ENCODE data around the gene HOXC11.

The HOXC11 gene

DNA sequence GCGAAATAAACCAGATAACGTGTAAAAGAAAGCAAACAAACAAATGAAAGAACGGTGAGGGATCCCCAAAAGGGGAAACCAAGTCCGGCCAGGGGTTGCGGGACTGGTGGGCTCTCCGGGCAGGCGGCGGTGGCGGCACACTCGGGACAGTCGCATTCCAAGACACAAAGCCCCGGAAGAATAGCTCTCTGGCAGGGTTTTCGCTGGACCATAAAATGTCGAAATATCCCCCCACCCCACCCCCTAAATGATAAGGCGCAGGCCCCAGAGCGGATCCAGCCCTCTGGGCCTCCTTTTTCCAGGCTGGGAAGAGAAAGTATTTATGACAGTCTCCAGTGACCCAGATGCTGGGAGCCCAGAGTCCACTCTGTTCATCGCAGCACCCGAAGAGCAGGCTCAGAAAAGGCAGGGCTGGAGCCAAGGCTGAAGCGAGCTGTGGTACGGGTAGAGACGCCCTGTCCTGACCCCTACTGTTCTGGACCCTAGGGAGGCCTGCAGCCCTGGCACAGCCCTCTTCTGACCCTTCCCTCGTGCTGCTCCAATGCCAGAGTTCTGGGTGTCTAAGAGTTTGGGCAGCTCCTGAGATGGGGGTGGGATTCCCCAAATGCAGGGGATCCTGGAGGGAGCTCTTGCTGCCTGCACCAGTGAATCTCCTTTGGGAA, 33.8 kb downstream of the HOXC11 start:
- Mint-ChIP-seq H3K27me3 (peaks cover 90% of the 10 kb centered on the region), H3K27ac (no peak overlapping the region), H3K4me3 (peak overlapping the region; percentile 66), H3K36me3 (ENCODE audit: low read depth) (no peaks in the 10 kb centered on the region), H3K9me3 (no peaks in the 10 kb centered on the region), H3K4me1 (ENCODE audit: low read depth) (peaks cover 26% of the 10 kb centered on the region)

DNA sequence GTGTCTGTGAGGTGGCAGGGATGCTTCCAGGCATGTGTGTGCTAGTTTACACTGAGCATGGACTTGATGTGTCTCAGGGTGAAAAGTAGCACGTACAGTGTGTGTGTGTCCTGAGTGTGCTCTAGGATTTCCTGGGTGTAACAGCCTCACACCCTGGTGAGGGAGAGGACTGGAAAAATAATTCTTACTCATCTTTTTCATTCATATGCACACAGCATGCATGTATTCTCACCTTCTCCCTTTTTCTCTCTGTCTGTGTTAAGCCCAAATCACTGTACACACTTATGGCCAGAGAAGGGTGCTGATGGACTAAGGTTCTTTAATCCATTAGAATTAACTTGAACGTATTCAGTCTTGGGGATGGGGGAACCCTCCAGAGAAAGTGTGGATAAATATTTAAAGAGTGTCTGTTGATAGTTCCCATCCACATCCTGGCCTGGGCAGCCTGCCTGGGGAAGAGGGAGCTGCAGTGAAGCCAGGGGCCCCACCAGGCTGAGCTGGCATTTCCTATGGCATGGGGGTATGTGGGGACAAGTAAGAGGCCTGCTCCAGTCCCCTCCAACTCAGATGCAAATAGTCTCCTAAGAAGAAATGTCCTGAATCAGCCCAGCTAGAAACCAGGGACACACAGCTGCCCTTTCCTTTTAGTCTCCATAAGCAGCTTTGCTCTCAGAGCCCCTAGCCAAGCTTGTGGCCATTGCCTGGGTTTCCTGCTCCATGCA, 34.8 kb downstream of the HOXC11 start:
- H3K27ac Mint-ChIP-seq, result no peak overlapping the region

DNA sequence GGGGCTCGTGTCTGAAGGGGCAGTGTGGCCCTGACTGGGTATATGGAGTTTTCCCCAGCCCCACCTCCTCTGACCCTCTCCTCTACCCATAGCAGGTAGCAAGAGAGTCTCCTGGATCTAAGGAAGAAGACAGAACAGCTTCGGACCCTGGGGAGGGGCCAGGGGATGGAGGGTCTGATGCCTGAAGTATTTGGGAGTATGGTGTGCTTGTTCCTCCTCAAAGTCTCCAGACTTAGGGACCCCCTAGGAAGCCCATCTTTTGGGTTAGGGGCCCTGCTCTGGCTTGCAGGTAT, 35.3 kb downstream of the HOXC11 start:
- Mint-ChIP-seq H3K27ac (no peak overlapping the region), H3K4me1 (ENCODE audit: low read depth) (peaks cover 27% of the 10 kb centered on the region), H3K27me3 (peaks cover 90% of the 10 kb centered on the region), H3K9me3 (no peaks in the 10 kb centered on the region), H3K36me3 (ENCODE audit: low read depth) (no peaks in the 10 kb centered on the region), H3K4me3 (no peak overlapping the region)

More for the DNA sequence above, 34.8 kb downstream of the HOXC11 start:
- H3K4me1 Mint-ChIP-seq (ENCODE audit: low read depth), result peaks cover 27% of the 10 kb centered on the region
- H3K4me3 Mint-ChIP-seq, result no peak overlapping the region
- no peaks in the 10 kb centered on the region for H3K9me3 Mint-ChIP-seq
- H3K36me3 Mint-ChIP-seq (ENCODE audit: low read depth), result no peaks in the 10 kb centered on the region
- H3K27me3 Mint-ChIP-seq, result peaks cover 90% of the 10 kb centered on the region

DNA sequence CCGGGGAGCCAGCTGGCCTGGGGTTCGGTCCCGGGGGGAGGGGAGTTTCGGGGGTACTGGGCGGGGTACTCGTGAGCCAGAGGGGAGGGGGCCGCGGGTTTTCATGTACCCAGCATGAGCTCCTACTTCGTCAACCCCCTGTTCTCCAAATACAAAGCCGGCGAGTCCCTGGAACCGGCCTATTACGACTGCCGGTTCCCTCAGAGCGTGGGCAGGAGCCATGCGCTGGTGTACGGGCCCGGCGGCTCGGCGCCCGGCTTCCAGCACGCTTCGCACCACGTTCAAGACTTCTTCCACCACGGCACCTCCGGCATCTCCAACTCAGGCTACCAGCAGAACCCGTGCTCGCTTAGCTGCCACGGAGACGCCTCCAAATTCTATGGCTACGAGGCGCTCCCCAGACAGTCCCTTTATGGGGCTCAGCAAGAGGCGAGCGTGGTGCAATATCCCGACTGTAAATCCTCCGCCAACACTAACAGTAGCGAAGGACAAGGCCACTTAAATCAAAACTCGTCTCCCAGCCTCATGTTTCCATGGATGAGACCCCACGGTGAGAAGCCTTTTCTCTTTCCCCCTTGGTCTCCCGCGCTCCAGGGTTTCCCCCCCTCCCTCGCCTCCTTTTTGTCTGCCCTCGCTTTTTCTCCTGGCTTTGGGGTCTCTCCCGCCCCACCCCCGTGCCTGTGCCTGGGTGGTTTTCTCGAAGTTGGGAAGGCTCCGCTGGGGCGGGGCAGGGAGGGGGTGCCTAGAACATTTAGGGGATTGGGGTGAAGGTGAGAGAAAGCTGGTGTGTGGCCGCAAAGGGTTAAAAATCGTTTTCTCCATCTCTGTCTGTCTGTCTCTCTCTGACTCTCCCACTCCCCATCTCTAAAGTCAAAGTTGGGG, 36.5 kb downstream of the HOXC11 start:
- H3K27ac Mint-ChIP-seq, result no peak overlapping the region
- peaks cover 27% of the 10 kb centered on the region for H3K4me1 Mint-ChIP-seq (ENCODE audit: low read depth)
- H3K4me3 Mint-ChIP-seq, result no peak overlapping the region

DNA sequence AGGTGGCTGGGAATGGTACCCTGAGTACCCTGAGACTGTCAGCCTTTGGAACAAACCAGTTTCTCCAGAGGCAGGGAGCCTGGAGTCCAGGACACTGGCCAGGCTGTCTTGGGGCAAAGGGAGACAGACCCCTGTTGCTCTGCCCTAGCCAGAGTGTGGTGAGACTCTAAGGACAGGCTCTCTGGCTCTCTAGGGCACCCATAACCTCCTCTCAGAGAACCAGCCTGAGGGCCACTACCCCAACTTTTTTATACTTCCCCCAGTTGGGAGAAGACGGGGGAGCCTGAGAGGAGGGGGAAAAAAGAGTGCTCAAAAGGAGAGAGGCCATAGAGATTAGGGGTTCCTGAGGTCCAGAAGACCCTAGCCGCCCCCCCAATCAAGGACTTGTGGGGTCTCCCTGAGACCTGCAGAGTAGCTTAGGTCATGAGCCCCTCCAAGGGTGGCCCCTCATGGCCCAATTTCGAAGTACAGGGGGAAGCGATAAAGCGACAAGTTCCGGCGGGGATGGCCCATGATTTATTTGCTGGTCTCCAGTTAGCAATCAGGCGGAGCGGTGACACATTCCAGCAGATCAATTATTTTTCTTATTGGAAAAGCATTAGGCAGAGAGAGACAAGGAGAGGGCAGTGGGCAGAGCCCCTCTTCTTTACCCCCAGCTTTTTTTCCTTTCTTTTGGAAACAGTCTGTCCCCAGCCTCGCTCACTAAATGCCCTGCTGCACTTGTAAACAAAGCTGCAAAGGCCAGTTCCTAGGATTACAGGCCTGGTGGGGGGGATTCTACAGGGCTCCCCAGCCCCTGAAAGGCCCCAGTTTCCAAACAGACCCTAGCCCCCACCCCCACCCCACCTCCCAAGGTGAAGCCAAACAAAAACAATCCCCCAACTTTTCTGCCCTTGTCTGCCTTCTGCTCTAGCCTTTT, 37.4 kb downstream of the HOXC11 start:
- peaks cover 89% of the 10 kb centered on the region for H3K27me3 Mint-ChIP-seq
- H3K4me1 Mint-ChIP-seq (ENCODE audit: low read depth), result peaks cover 25% of the 10 kb centered on the region
- peaks cover 4% of the 10 kb centered on the region for H3K36me3 Mint-ChIP-seq (ENCODE audit: low read depth)

More for the DNA sequence above, 36.5 kb downstream of the HOXC11 start:
- Mint-ChIP-seq H3K9me3 (no peaks in the 10 kb centered on the region), H3K36me3 (ENCODE audit: low read depth) (no peaks in the 10 kb centered on the region), H3K27me3 (peaks cover 89% of the 10 kb centered on the region)

DNA sequence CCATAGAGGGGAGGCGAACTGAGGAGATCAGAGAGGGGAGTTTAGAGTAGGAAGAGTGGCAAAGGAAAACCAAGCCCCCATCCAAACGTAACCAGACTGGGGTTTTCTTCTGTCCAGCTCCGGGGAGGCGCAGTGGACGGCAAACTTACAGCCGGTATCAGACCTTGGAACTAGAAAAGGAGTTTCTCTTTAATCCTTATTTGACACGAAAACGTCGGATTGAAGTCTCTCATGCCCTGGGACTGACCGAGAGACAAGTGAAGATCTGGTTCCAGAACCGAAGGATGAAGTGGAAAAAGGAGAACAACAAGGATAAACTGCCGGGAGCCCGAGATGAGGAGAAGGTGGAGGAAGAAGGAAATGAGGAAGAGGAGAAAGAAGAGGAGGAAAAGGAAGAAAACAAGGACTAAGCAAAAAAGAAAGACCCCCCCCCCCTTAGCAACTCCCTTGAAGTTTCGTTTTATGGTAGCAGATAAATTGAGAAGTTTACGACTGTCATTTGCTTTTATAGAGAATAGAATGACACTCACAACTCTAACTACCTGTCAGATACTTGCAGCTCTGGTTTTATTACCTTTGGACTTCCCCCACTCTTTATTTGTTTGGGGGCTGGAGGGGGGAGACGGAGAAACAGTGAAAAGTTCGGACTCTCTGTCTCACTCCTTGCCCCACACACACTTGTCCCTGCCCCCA, 38.2 kb downstream of the HOXC11 start:
- Mint-ChIP-seq H3K36me3 (ENCODE audit: low read depth) (peaks cover 4% of the 10 kb centered on the region), H3K9me3 (no peaks in the 10 kb centered on the region), H3K27ac (peak overlapping the region; percentile 26), H3K27me3 (peaks cover 90% of the 10 kb centered on the region), H3K4me3 (peak overlapping the region; percentile 4), H3K4me1 (ENCODE audit: low read depth) (peaks cover 22% of the 10 kb centered on the region)

More for the DNA sequence above, 37.4 kb downstream of the HOXC11 start:
- no peak overlapping the region for H3K27ac Mint-ChIP-seq
- no peak overlapping the region for H3K4me3 Mint-ChIP-seq
- H3K9me3 Mint-ChIP-seq, result no peaks in the 10 kb centered on the region

DNA sequence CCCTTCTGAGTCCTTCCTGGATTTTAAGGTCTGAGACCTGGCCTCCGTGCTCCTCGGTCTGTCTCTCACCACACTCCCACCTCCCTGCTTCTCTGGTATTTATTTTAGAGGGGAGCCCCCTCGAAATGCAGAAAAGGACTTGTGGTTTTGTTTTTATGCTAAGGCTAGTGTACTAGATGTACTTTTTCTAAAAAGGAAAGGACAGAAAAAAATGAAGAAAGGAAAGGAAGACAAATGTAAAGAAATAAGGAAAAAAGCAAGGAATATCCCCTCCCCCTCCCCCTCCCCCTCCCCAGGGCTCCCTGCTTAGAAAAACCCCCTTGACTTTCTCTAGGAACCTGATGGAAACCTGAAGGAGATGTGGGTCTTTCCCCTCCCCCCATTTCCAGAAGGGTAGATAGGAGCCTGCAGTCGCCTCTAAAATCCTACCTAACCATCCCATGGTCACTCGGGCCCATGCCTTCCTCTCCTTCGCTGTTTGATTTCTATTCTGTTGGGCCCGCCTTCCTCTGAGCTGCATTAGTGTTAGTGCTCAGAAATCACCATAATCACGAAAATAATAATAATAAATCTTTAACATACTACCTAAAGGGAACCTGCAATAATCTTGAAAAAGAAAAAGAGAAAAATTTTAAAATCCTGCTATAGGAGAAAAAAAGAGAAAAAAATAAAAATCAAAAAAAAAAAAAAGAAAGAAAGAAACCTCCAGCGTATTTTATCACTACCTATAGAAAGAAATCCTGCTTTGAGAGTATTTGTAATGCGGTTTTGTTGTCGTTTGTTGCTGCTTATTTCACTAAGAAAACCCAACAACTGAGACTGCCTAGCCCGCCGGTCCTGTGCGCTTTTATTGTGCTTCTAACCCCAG, 39.0 kb downstream of the HOXC11 start:
- Mint-ChIP-seq H3K9me3 (no peaks in the 10 kb centered on the region), H3K27ac (no peak overlapping the region), H3K4me3 (no peak overlapping the region), H3K27me3 (peaks cover 88% of the 10 kb centered on the region), H3K4me1 (ENCODE audit: low read depth) (peaks cover 18% of the 10 kb centered on the region), H3K36me3 (ENCODE audit: low read depth) (peaks cover 4% of the 10 kb centered on the region)

DNA sequence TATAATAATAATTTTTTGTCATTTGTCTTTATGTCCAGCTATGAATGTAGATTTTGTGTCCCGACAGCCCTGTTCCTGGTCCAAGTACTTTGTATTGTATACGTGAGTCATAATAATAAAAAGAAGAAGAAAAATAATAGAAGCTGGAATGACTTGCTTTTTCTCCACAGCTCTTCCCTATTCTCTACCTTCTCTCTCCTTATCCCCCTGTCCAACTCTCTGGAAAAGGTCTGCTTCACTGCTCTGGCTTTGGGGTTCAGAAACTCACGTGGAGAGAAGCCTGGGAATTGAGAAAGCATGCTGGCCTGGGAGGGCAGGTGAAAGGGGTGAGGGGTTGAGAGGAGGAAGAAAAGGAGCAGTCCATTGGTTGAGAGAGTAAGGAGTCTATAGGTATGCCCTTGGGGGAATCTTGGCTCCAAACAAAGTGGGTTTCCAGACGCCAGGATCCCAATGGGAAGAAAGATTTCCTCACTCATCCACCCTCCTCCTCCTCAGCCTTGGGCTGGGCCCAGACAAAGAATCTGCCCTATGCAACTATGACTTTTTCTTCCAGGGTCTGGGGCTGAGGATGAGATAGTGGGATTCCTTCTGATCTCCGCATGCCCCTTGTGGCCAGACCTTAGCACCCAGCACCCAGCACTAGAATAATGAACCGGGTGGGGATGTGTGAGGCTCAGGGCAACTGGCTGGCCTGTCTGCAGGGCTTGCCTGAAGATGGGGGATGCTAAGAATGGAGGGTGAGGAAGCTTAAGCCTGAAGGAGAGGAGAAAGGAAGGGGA, 39.9 kb downstream of the HOXC11 start:
- Mint-ChIP-seq H3K27me3 (peaks cover 82% of the 10 kb centered on the region), H3K36me3 (ENCODE audit: low read depth) (peaks cover 4% of the 10 kb centered on the region), H3K4me1 (ENCODE audit: low read depth) (peaks cover 26% of the 10 kb centered on the region), H3K4me3 (no peak overlapping the region), H3K9me3 (no peaks in the 10 kb centered on the region), H3K27ac (no peak overlapping the region)

DNA sequence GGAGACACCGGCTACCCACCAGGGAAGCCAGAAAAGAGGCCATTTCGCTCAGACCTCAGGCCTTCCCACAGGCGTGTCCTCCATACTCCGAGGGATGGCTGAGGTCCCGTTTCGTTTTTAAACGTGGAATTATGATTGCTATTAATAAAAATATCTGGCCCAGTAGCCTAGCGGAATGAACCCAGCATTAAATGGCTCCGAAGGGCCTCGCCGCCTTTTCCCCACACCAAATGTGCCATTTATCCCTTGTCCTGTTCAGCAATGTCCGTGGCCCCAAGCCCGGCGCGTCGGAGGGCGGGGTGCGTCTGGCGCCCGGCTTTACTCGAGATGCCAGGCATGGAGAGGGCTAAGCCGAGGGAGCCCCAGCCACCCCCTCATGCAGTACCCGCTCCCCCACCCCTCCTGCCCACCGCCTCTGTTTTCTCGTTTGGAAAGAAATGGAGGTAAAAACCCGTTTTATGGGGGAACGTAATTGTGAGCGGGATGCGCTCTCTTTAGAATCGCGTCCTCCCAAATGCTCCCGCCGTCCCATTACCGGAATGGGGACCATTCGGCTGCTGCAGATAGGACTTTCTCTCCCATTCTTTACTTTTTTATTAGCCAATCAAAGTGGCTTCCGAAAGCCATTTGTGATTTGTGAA, 41.6 kb downstream of the HOXC11 start:
- Mint-ChIP-seq H3K27ac (no peak overlapping the region), H3K9me3 (no peaks in the 10 kb centered on the region), H3K4me1 (ENCODE audit: low read depth) (peaks cover 27% of the 10 kb centered on the region), H3K36me3 (ENCODE audit: low read depth) (peaks cover 4% of the 10 kb centered on the region), H3K4me3 (peak overlapping the region; percentile 13), H3K27me3 (peaks cover 74% of the 10 kb centered on the region)

DNA sequence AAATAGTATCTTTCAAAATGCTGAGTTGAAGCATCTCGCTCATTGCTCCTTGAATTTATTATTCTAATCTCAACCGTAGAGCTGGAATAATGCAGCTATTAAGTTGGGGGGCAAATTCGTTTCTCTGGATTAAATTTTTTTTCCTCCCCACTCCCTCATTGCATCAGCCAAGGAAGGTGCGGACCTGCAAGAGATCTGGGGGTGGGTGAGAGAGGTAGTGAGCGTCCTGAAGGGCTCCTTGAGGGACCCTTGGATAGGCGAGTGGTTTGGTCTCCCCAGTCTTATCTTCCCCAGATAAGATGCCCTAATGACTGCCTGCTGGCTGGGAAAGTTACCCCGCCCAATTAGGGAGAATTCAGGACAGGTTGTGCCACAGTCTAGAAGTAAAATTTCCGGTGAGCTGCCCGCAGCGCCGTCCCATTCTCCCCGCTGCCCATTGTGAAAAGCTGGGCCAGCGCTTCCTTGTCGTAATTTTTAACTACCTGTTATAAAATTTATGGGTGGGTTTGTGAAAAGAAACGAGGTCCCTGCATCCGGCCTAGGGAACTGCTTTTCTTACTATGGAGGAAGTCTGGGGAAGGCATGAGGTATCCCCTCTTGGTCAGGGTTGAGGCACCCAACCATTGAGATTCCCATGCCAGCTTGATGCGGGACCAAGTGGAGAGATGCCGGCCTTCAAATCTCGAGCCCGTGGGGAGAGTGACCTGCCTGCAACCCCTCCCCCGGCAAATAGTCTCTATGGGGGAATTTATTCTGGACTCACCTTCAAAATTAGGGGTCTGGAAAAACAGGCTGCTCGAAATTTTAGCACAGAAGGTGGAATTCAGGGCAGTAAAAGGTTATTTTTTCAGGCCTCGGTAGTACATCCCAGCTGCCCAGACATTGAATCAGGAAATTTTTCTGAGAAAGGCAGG, 42.3 kb downstream of the HOXC11 start:
- Mint-ChIP-seq H3K4me3 (peak overlapping the region; percentile 13), H3K9me3 (no peaks in the 10 kb centered on the region), H3K36me3 (ENCODE audit: low read depth) (peaks cover 4% of the 10 kb centered on the region), H3K4me1 (ENCODE audit: low read depth) (peaks cover 23% of the 10 kb centered on the region), H3K27me3 (peaks cover 75% of the 10 kb centered on the region), H3K27ac (no peak overlapping the region)

DNA sequence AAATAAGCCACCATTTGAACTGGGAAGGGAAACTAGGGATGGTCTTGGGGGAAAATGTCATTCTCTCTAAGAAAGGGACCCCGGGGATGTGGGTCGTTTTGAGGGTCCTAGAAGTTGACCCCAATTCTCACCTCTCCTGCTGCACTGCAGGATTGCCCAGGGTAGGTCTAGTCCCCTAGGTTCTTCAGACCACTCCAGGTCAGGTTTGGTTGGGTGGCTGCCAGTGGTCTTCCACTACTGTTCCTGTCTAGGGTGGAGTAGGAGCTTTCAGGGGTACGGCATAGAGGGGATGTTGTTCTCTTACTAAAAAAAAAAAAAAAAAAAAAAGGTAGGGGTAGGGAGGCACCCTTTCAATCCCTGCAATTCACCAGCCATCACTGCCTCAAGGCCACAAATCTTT, 43.1 kb downstream of the HOXC11 start:
- no peaks in the 10 kb centered on the region for H3K9me3 Mint-ChIP-seq
- H3K36me3 Mint-ChIP-seq (ENCODE audit: low read depth), result peaks cover 4% of the 10 kb centered on the region
- H3K4me1 Mint-ChIP-seq (ENCODE audit: low read depth), result peaks cover 20% of the 10 kb centered on the region
- H3K27ac Mint-ChIP-seq, result no peak overlapping the region
- peaks cover 74% of the 10 kb centered on the region for H3K27me3 Mint-ChIP-seq
- H3K4me3 Mint-ChIP-seq, result no peak overlapping the region

Data from stimulated activated naive CD8-positive, alpha-beta T cell treated with anti-CD3 and anti-CD28 coated beads, Interleukin-15, Interleukin-2, amounts not matched to agents 100 ng/mL and 50 ng/mL, for 24 hours (primary cell).